NK-92 treated with Interleukin-12 subunit alpha and Interleukin-12 subunit beta, amount 100 ng/mL, for 24 hours (cell line): ENCODE results near the gene FMR1.

Source experiments
- DNase-seq: peaks from one replicate; lab custom pipeline; 2025; lab: John Stamatoyannopoulos, UW

The FMR1 gene

DNA sequence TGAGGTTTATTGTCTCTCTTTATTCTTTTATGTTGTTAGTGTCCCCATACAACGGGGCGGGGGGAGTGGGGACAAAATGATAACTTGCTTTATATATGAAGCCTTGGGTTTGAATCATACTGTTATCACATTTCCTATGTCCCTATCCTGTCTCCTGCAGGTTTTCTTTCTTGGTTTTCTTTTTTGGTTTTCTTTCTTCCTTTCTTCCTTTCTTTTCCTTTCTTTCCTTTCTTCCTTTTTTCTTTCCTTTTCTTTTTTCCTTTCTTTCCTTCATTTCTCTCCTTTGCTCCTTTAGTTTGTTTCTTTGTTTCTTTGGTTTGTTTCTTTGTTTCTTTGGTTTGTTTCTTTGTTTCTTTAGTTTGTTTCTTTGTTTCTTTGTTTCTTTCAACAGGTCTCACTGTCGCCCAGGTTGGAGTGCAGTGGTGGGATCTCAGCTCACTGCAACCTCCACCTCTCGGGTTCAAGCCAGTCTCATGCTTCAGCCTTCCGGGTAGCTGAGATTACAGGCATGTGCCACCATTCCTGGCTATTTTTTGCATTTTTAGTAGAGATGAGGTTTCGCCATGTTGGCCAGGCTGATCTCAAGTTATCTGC is 4.8 kb downstream of the FMR1 start:
- DNase-seq, result no peak

DNA sequence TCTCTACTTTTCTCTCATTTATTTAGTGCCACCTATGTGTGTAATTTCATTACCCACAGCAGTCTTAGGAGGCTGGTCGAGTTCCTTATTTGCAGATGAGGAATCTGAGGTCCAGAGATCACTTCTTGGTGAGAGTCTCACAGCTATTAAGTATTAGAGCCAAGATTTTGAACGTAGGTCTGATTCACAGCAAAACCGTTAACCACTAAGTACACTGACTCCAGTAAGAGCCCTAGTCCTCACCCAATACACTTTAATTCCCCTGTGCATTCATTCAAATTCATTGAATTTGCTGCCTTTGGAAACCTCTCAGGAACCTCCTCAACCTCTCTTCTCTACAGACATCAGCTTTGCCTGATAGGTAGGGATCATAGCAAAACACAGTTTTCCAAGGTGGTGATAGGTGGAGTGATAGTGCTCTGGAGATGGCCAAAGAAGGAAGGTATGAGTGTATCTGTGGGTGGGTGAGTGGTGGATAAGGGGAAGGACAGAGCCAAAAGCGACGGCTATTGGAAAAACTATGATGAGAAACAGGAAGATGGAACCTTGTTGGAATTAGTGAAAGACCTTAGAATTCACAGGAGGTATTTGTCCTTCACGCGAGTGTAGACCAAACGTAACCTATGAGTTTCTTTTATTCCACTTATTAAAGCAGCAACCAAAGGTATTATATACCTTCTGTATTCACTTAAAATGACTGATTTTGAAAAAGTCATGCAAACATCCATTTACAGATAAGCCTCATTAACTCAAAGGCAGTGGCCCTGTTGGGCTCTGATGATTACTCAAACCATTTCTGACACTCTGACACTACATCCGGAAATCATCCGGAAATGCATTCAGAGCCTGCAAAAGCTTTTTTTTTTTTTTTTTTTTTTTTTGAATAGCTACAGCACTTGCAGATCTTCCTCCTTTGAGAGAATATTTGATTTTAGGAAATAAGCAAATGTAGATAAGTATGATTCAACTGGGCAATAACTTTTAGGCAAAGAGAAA is 6.3 kb downstream of the FMR1 start:
- DNase-seq, result no peak

DNA sequence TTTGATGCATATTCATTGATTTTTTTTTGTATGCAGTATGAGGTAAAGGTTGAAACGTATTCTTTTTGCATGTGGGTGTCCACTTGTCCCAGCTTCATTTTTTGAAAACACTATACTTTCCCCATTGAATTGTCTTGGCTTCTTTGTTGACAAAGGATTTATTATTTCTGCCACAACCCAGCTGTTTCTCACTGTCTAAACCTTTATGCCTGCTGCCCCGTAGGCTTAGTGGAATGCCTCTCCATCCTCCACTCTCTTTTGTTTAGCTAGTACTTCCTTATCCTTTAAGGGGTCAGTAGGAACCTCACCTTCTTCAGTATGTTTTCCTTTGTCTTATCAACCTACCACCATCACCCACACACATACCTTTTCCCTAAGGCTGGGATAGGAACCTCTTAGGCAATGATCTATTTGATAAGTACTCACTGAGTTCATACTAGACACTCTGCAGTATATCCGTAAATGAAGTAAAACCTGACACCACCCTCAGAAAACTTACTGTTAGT is 8.5 kb downstream of the FMR1 start:
- DNase-seq, result no peak

DNA sequence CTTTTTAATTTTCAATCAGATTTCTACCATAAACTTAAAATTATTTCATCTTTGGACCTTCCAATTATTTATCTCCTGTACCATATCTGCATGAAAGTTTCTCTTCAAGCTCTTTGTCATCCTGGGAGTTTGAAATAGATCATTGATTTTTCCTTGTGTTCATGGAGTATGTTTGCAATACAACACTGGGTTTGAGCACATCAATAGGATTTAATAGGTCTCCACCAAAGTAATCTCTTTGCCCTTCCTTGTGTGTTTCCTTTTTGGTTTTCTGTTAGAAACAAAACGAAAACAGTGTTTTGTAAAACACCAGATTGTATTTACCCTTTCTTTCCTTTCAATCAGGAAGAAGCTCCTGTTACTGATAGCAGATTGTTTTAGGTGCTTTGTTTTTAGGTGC is 11.9 kb downstream of the FMR1 start:
- no peak for DNase-seq

DNA sequence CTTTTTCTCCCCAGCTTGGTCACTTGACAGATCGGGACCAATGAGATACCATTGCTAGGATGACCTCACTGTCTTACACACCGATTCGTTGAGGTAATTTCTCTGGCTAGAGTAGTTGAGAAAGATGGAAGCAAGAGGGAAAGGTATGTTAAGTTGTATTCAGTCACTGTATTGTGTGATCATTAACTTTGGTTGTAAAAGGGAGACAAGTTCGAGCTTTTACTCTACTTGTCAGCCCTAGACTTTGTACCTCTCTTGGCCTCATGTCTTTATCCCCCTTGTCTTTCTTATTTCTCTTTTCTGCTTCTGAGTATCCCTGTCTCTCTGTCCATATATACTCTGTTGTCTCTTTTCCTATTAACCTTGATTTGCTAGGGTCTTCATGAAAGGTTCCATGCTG is 15.5 kb downstream of the FMR1 start:
- DNase-seq, result no peak

DNA sequence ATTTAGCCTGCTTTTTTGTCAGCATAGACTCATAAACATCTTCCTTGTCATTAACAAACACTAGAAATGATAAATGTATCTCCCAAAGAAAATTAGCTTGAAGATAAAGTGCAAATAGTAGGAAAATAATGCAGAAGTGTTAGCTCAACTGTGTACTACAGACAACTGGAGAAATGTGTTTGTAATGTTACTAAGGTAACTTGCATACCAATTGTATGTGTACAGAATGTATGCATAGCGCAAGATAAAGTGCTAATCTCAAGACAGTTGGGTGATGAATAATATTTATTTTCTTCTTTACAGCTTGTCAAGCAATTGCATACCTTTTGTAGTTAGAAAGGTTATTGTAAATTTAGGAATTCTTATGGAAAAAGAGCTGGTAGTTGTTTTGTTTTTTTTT is 22.1 kb downstream of the FMR1 start:
- no peak for DNase-seq

DNA sequence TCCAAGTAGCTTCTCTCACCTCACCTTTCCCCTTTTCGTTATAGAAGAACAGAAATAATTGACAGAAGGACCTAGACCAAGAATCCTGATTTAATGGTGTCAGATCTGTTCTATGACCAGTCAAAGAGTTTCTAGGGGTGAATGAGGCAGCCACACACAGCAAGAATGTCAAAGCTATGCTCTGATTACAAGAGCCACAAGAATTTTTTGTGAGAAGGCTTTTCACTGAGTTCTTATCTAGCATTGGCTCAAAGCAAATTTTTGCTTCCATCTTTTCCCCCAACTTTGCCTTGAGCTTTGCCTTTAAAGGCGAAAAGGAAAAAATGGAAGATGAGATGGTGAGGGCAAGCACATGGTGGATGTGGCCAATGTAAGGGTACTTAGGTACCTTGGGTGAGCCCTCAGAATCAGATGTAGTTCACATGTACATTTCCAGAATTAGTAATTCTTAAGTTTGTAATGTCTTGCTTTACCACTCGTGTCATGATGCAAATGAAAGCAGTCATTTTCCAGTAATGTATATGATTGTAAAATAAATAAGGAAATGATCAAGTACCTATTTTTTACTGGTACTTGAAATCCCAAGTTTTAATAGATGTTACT is 23.5 kb downstream of the FMR1 start:
- no peak for DNase-seq

DNA sequence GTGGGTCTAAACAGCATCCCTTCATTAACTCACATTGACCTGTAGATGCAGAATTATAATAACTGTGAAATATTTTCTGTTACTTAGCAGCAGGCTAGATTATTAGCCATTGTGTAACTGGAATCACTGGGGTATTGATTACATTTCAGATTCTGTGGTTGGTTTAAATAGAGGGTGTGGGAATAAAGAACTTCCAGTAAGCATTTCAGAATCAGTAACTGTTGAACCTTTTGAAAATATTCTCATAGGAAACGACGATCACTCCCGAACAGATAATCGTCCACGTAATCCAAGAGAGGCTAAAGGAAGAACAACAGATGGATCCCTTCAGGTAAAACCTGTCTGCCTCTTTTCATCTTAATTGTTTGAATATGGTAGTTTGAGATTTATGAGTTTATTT is 33.6 kb downstream of the FMR1 start:
- no peak for DNase-seq

DNA sequence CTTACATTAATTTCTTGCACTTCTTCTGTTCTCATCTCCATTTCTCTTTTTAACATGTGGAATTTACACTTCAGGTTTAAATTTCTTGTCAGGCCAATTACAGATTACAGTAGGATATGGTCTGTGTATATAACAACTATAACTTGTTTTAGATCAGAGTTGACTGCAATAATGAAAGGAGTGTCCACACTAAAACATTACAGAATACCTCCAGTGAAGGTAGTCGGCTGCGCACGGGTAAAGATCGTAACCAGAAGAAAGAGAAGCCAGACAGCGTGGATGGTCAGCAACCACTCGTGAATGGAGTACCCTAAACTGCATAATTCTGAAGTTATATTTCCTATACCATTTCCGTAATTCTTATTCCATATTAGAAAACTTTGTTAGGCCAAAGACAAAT is 36.8 kb downstream of the FMR1 start:
- DNase-seq, result no peak

DNA sequence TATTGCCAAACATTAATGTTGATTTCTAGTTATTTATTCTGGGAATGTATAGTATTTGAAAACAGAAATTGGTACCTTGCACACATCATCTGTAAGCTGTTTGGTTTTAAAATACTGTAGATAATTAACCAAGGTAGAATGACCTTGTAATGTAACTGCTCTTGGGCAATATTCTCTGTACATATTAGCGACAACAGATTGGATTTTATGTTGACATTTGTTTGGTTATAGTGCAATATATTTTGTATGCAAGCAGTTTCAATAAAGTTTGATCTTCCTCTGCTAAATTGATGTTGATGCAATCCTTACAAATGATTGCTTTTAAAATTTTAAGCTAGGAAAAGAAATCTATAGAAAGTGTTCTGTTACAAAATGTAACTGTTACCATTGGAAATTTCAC is 38.6 kb downstream of the FMR1 start:
- no peak for DNase-seq

DNA sequence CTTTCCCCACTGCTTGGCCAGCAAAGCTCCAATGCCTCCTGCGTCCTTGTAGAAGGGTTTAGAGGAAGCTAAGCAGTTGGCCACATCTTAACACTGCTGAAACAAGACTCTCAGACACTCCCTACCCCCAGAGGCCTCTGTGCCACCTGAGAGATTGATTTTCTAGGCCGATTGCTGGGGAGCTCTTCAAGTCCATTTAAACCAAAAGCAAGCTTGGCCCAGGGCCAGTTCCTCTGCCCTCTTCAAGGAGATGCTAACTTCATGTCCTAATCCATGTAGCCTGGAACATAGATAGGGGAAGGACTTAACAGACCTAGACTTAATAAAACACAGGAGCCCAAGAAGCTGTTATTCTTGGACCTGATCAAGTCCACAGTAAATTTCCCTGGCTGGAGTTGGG is 42.3 kb downstream of the FMR1 start:
- no peak for DNase-seq

DNA sequence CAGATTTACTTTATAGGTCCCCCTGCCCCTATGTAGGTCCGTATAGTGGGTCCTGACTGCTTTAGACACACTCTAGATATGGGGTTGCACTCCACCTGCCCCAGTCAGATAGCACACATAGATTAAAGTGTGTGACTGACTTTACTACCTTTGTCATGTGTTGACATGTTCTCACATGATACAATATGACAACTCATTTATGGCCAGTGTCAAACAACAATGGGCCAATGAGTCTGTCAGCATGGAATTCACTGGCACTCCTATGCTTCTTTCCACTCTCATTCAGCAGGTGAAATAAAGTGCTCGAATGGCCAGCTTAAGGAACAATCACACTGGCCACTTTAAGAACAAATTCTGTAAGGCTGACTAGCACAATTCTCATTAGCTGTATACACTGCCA is 45.6 kb downstream of the FMR1 start:
- DNase-seq, result no peak

DNA sequence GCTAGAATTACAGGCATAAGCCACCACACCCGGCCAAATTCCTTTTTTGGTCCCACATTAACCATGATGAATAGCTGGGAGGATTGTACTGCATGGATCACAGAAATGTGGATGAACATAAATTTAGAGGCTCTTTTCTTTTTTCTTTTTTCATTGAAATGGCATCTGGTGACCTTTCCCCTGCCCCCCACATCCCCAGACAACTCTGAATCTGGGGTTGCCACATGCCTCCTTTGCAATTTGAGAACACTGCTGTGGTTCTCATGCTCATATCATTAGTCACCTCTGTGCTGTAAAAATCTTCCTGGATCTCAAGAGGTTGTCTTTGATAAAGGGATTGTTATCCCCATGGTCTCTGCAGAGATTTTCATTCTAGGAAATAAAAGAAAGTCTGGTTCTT is 46.6 kb downstream of the FMR1 start:
- no peak for DNase-seq

DNA sequence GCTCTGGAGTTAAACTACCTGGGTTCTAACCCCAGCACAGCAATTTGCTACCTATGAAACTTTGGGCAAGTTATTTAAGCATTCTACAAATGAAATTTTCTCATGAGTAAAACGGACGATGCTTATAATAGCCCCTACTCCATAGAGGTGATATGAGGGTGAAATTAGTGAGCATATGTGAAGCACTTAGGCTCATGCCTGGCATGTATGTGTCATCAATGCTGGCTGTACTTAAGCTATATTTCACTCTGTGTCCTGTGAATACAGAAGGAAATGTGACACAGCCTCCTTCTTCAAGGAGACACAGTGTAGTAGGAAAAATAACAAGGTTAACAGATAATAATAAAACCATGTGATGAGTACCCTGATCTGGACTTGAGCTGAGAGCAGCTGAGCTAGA is 49.0 kb downstream of the FMR1 start:
- DNase-seq, result no peak

DNA sequence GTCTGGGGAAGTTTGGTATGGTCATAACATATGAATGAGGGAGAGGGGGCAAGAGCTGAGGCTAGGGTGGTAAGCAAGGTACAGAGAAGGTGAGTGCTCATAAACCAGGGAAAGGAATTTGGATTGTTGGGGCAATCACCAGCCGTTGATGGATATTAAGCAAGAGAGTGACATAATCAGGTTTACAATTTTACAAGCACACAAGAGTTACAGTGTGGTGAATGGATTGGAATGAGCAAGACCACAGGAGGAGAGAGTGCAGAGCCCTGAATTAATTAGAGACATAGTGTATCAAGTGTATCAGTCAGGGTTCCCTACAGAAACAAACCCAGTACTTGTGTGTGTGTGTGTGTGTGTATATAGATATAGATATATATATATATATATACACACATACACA is 50.8 kb downstream of the FMR1 start:
- no peak for DNase-seq

DNA sequence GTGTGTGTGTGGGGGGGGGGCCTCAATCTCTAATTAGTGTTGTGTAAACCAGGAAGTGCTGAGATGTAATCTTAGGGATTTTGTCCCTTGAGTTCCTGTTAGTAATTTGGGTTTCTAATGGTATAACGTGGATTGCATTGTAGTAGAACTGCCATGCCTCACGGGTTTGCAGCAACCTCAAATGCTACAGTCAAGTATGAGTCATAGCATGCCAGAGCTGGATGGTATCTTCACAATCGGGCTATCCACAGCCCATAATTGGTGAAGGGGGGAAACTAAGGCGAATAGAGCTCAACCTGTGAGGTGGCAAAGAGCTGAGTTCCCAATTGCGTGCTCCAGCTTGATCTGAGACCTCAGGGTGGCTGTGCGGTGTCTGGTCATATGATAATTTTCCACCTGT is 67.2 kb downstream of the FMR1 start:
- DNase-seq, result no peak

DNA sequence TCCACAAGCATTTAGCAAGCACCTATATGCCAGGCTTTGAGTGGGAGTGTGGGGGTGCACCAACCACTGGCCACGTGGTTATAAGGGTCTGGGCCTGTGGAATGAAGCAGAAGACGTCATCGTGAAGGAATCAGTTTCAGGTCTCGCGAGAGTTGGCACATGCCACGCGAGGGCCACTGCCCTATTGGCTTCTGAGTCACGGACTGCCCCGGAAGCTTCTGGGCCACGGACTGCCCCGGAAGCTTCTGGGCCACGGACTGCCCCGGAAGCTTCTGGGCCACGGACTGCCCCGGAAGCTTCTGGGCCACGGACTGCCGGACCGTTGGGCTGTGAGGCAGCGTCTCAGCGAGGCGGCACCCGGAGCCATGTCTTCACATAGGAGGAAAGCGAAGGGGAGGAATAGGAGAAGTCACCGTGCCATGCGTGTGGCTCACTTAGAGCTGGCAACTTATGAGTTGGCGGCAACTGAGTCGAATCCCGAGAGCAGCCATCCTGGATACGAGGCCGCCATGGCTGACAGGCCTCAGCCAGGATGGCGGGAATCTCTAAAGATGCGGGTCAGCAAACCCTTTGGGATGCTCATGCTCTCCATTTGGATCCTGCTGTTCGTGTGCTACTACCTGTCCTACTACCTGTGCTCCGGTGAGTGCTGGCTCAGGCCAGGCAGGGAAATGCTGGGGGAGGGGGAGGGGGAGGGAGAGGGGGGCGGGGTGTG is 69.5 kb downstream of the FMR1 start, which contains the start of gene FMR1NB:
Gene FMR1NB (plus strand): TSS at position 300 of the 715 bp plus-strand sequence. CDS start 66 bp downstream, at position 366.
- DNase-seq, result no peak
